GM19193 (cell line): Measurements from ENCODE around the gene WWOX.

Experiments
- POLR2A ChIP-seq: IDR thresholded peaks from 4 replicates; pipeline ENCODE4 v1.6.1; 2011; ENCODE audit not compliant: insufficient read depth, insufficient read length; ENCODE audit errors: extremely low read depth

The WWOX gene

GRCh38 chr16:78364556-78364880 is 265.1 kb downstream of the WWOX start:
- no peak for TF ChIP-seq POLR2A

- no peak for TF ChIP-seq POLR2A
Observed at GRCh38 chr16:78365366-78365765, 265.9 kb downstream of the WWOX start.

GRCh38 chr16:78368121-78369102 is 269.0 kb downstream of the WWOX start:
- no peak for TF ChIP-seq POLR2A

- no peak for TF ChIP-seq POLR2A
Observed at GRCh38 chr16:78372277-78372676, 272.8 kb downstream of the WWOX start.

GRCh38 chr16:78375055-78375679 is 275.7 kb downstream of the WWOX start:
- TF ChIP-seq POLR2A: no peak

- TF ChIP-seq POLR2A: no peak
Observed at GRCh38 chr16:78376452-78376851, 277.0 kb downstream of the WWOX start.

- TF ChIP-seq POLR2A: no peak
Observed at GRCh38 chr16:78377312-78377711, 277.9 kb downstream of the WWOX start.

GRCh38 chr16:78381060-78381459 is 281.6 kb downstream of the WWOX start:
- no peak for TF ChIP-seq POLR2A

GRCh38 chr16:78383118-78383517 is 283.7 kb downstream of the WWOX start:
- no peak for TF ChIP-seq POLR2A

- TF ChIP-seq POLR2A: no peak
Observed at GRCh38 chr16:78385086-78385805, 285.8 kb downstream of the WWOX start.

GRCh38 chr16:78386557-78387324 is 287.3 kb downstream of the WWOX start:
- TF ChIP-seq POLR2A: no peak

- TF ChIP-seq POLR2A: no peak
Observed at GRCh38 chr16:78389009-78389498, 289.6 kb downstream of the WWOX start.

- TF ChIP-seq POLR2A: no peak
Observed at GRCh38 chr16:78390092-78390491, 290.6 kb downstream of the WWOX start.

GRCh38 chr16:78390508-78391324 is 291.3 kb downstream of the WWOX start:
- no peak for TF ChIP-seq POLR2A
